GM19025 (cell line): ENCODE results near the gene ZNF329.
A peak's percentile ranks its signal among the peaks of the same experiment; 100 is the strongest.
"Not testable (repeated sequence)": the region's sequence is repeated elsewhere in the genome, so short reads cannot be mapped to it uniquely, and the experiment has no call there.

ENCODE experiments used
- ATAC-seq: cut with Tn5 transposase; IDR thresholded peaks from one replicate; pipeline ENCODE4 v1.9.1; 2021; ENCODE audit warnings: mild to moderate bottlenecking, low read depth, moderate library complexity; ENCODE audit not compliant: unreplicated experiment

The ZNF329 gene

DNA sequence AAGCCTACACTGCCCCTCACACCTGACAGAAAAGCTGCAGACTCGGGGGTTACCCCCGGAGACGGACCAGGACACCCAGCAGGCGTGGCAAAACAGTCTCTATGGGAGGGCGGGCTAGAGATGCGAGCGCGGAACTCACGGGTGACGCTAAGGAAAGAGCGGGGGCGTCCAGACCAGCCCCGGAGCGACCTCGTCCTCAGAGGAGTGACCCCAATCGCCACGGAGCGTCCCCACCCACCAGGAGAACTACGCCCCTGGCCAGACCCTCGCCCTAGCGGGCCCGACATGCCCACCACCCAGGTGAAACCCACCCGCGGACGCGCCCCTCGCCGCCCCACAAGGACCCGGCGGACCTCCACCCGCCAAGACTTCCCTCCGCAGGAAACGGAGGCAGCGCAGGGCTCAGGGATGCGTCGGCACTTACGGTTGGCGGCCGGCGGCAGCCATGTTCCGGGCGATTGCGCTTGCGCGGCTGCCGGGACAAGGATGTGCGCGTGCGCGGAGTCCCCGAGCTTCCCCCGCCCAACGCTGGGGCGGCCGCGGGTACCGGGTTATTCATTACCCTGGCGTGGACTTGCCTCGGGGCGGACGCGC, at the start of gene ZNF329:
Gene ZNF329 (minus strand): TSS at position 462 of the 594 bp plus-strand sequence. CDS start 21,286 bp downstream, outside the sequence.
- peak; percentile 74 for ATAC-seq

- ATAC-seq, result no peak
Observed at GRCh38 chr19:58196901-58197616, 46.5 kb upstream of the ZNF329 start.

DNA sequence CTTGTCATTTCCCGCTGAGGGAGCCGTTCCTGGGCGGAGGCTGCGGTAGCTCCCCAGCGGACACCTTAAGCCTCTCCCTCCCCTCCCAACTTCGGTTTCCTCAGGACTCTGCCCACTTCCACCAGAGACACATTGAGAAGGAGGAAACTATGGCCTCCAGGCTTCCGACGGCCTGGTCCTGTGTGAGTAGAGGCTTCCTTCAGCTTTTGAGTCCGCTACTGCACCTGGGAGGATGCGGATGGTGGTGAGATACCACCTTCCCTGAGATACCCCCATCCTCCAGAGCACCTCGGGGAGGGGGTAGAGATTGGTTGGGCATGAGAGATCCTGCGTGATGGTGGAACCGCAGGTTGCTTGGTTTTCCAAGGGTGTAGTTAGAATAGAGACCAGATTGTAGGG, 33.2 kb upstream of the ZNF329 start:
- no peak for ATAC-seq

- peak; percentile 93 for ATAC-seq
Observed at GRCh38 chr19:58182989-58183816, 32.6 kb upstream of the ZNF329 start, which contains the start of gene ZNF274. TSS of gene ZNF274 (plus strand) at chr19:58183061. CDS start at chr19:58183966, 905 bp downstream.

- no peak for ATAC-seq
Observed at GRCh38 chr19:58182577-58182988, 32.0 kb upstream of the ZNF329 start.

- no peak for ATAC-seq
Observed at GRCh38 chr19:58181902-58182576, 31.4 kb upstream of the ZNF329 start.

DNA sequence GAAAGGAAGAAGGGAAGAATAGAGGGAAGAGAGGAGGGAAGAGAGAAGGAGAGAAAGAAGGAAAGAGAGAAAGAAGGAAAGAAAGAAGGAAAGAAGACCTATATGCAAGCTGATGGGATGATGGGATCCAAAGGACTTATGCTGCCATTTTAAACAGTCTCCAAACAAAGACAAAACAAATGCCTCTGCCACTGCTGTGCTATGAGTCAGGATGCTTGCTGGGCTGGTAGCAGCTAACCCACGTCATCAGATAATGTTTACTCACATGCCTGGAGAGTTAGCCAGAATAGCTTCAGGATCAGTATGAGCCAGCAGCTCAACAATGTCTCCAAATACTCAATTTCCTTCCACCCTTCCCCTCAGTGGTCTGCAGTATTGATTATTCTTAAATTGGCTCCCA, 20.3 kb upstream of the ZNF329 start:
- no peak for ATAC-seq

DNA sequence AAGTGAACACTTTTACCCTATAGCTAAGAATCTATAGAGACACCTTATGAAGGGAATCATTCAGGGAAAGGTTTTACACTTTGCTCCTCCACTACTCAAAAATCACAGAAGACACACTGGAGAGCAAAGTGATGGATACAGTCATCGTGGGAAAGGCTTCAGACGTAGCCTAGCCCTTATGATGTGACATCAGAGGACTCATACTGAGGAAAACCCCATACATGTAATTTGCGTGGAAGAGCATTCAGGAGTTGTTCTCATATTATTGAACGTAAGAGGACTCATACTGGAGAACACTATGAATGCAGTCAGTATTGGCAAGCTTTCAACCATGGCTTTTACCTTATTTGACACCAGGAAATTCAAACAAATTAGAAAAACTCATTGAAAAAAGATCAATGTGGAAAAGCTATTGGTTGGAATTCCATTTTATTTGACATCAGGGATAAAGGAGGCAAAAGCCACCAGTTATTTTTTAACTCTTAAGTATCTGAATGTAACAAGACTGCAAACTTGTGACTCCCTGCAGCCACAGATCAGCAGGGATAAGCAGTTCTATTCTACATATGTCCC, 16.2 kb upstream of the ZNF329 start:
- no peak for ATAC-seq

- no peak for ATAC-seq
Observed at GRCh38 chr19:58166268-58166667, 15.7 kb upstream of the ZNF329 start.

- no peak for ATAC-seq
Observed at GRCh38 chr19:58157045-58157728, 6.6 kb upstream of the ZNF329 start.

DNA sequence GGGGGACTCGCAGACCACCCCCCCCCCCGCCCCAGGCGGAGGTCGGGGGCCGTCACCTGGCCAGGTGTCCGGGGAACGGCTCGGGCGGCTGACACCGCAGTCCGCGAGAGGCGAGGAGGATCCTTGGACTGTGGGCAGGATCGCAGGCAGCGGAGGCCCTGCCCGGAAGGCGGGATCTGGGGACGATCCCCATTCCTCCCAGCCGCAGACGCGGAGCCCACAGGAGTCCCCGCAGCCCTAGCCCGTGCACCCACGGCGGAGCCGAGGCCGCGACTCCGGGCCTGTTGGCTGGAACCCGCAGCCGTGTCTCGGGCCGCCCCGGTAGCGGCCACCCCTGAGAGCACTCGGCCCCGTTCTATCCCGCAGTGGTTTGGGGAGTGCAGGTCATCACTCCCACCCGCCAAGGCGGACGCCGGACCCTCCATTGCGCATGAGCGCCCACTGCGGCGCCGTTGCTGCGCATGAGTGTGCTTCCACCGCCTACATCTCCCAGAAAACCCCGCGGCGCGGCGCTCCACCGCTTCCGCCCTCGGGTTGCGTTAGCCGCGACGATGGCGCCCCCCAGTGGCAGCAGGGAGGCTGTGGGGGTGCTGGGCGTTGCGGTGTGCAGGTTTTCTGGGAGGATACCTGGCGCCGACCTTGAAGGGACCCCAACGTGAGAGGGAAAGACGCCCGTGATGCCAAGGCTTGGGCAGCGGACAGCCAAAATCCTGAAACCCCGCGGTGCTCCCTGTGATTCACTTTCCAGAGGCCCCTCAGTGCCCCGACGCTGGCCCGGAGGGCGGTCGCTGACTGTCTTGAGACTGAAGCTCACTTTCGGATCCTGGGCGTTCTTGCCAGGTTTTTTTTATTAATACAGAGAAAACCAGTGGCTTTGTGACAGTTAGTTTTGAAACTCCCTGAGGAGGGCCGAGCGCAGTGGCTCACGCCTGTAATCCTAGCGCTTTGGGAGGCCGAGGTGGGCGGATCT, 4.4 kb upstream of the ZNF329 start:
- ATAC-seq, result peak; percentile 43

DNA sequence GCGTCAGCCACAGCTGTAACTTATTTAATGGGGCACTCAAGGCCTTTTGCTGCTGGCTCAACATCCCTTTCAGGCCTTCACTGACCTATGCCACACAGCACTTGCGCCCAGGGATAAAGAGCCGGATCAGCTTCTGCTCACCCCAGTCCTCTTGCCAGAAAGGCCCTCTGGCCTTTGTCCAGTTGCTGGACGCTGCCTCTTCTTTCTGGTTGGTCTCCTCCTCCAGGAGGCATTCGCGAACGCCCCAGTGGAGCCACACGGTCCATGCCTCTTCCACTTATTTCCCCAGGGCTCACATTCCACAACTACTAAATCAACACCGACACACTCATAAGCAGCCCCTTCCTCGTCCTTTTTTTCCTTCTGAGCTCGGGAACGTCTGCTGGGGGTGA, 3.7 kb upstream of the ZNF329 start:
- ATAC-seq, result no peak

DNA sequence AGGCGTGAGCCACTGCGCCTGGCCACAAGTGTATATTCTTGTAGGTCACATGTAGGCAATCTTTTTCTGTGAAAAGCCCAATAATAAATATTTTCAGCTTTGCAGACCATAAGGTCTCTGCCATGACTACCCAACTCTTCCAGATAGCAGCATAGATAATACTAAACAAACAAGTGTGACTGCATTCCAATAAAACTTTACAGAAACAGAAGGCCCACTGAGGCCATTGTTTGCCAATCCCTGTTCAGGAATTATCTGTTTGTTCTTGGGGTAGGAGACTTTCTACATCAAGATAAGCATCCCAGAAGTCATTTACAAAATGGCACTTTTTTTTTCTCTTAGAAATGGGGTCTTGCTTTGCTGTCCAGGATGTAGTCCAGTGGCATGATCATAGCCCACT, 2.8 kb upstream of the ZNF329 start:
- ATAC-seq, result no peak

GRCh38 chr19:58147475-58147874, 3.1 kb downstream of the ZNF329 start:
- not testable (repeated sequence) for ATAC-seq

DNA sequence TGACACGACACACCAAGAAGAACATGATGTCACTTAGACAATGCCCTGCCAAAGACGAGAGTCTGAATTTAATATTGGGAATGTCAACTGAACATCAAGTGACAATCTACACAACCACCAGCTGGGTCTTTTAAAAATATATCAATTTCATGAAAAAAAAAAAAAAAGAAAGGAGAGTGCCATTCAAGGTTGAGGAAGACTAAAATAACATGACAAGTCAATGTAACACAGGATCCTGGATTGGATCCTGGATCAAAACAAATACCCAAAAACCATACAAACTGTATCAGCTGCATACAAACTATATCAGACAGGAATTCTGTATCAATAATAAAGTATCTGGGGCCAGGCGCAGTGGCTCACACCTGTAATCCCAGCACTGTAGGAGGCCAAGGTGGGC, 4.7 kb downstream of the ZNF329 start:
- no peak for ATAC-seq

GRCh38 chr19:58134244-58134643, 16.3 kb downstream of the ZNF329 start:
- ATAC-seq, result no peak

DNA sequence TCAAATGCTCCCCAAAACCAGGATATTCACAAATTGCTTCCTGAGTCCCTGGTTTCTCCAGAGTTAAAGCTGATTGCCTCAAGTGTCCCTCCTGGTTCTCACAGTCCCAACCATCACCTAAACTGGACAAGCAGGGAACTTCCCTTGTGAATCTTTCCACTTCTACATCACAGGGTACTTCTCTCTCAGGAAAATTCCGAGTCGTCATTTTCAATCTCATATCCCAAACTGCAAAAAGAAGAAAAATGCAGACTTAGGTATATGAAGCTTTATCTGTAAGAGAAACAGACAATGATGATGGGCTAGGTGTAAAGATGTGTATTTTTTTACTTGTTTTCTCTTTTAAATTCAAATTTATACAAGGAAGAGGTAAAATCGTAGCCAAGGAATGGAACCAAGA, 21.3 kb downstream of the ZNF329 start:
- ATAC-seq, result no peak

- ATAC-seq, result no peak
Observed at GRCh38 chr19:58128041-58128685, 22.4 kb downstream of the ZNF329 start.
